Pons (tissue), 1 donor: Measurements from ENCODE around the gene MICAL3.
"Not testable (repeated sequence)": the region's sequence is repeated elsewhere in the genome, so short reads cannot be mapped to it uniquely, and the experiment has no call there.

Experiments used
- DNase-seq: peaks from one replicate; pipeline ENCODE4 v3.0.0-alpha.2; 2016; ENCODE audit warnings: low spot score

Gene MICAL3

GRCh38 chr22:17999851-18000250 is 24.5 kb downstream of the MICAL3 start:
- no peak for DNase-seq

- DNase-seq, result no peak
Observed at GRCh38 chr22:17998913-17999312, 25.4 kb downstream of the MICAL3 start.

- no peak for DNase-seq
Observed at GRCh38 chr22:17997456-17997855, 26.9 kb downstream of the MICAL3 start.

DNA sequence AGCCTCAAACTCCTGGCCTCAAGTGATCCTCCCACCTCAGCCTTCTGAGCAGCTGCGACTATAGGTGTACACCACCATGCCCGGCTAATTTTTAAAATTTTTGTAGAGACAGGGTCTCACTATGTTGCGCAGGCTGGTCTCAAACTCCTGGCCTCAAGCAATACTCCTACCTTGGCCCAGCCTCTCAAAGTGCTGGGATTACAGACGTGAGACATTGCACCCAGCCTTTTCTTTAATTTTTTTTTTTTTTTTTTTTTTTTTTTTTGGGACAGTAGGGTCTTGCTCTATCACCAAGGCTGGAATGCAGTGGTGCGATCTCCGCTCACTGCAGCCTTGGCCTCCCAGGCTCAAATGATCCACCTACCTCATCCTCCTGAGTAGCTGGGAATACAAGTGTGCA is 29.1 kb downstream of the MICAL3 start:
- DNase-seq, result not testable (repeated sequence)

GRCh38 chr22:17994424-17995108 is 29.8 kb downstream of the MICAL3 start:
- no peak for DNase-seq

GRCh38 chr22:17992976-17993375 is 31.4 kb downstream of the MICAL3 start:
- DNase-seq, result not testable (repeated sequence)

- DNase-seq, result not testable (repeated sequence)
Observed at GRCh38 chr22:17991992-17992391, 32.4 kb downstream of the MICAL3 start.

GRCh38 chr22:17990942-17991341 is 33.4 kb downstream of the MICAL3 start:
- no peak for DNase-seq

DNA sequence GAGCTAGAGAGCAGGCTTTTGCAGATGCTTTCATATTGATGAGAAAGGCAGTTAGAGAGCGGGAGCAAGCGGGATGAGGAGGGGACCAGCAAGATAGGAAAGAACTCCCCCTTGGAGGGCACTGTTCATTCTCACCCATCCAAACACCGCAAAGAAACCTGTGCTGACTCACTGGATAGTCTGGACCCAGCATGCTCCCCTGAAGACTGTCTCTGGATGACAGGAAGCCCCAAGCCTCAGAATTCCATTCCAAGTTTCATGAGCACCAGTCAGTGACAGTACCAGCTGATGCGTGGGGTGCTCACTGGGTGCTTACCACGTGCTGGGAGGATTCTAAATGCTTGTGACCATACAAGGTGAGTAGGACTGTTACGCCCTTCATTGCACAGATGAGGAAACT is 34.2 kb downstream of the MICAL3 start:
- no peak for DNase-seq

GRCh38 chr22:17988800-17989513 is 35.4 kb downstream of the MICAL3 start:
- DNase-seq, result no peak

GRCh38 chr22:17985606-17986005 is 38.8 kb downstream of the MICAL3 start:
- no peak for DNase-seq

DNA sequence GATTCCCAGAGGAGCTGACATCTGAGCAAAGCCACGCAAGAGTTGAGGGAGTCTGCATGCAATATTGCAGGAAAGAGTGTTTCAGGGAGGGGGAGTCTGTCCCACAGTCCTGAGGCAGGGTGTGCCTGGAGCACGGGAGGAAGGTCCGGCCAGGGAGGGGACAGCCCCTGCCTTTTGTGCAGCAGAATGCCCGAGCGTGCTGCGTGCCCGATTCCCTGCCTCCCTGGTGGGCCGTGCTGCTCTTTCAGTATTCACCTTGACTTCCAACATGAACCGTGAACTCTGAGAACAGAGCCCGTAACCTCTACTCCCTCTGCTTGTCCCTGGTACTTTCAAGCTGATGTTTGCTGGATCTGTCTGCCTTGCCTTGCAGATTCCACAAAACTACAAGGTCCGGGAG is 39.3 kb downstream of the MICAL3 start:
- DNase-seq, result not testable (repeated sequence)

DNA sequence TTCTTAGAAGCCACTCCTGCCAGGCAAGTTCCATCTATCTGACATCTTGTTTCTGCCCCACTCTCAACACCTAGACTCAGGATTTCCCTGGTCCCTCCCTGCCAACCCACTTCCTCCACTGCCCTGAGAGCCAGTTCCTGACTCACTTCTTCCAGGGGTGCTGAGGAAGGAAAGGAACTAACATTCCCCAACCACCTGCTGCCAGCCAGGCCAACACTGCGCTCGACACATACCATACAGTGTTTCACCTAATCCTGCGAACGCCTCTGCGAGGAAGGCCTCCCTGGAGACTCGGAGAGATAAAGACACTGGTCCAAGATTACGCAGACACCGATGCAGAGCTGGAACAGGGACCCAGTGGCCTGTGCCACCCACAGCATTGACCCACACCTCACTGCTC is 40.2 kb downstream of the MICAL3 start:
- no peak for DNase-seq

GRCh38 chr22:17982572-17983141 is 41.7 kb downstream of the MICAL3 start:
- no peak for DNase-seq

- DNase-seq, result no peak
Observed at GRCh38 chr22:17981497-17981896, 42.9 kb downstream of the MICAL3 start.

GRCh38 chr22:17980638-17981051 is 43.7 kb downstream of the MICAL3 start:
- no peak for DNase-seq

GRCh38 chr22:17980015-17980590 is 44.3 kb downstream of the MICAL3 start:
- DNase-seq, result no peak

DNA sequence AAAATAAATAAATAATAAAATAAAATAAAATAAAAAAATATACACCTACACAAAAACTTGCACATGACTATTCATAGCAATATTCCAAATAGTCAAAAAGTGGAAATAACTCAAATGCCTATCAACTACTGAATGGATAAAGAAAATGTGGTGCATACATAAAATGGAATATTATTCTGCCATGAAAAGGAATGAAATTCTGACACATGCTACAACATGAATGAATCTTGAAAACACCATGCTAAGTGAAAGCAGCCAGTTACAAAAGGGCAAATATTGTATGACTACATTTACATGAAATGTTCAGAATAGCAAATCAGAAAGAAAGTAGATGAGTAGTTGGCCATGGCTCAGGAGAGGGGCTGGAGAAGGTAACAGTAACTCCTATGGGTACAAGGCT is 46.3 kb downstream of the MICAL3 start:
- no peak for DNase-seq

- DNase-seq, result no peak
Observed at GRCh38 chr22:17977371-17977770, 47.0 kb downstream of the MICAL3 start.

DNA sequence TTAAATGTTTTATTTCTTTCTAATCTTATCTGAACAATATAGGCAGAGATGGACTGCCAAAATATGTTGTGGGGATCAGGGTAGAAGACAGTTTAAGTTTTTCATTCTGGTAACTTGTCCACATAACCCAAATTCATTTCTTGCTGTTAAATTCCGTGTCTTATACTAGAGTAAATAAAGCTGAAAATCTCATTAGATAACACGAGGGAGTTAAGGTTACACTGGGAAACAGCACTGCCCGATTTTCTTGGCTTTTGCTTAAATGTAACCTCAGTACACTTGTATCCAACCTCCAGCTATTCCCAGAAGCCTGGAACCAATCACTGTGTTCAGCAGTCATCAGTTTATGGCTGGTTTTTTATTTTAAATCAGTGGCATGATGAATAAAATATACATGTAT is 48.2 kb downstream of the MICAL3 start:
- no peak for DNase-seq

- no peak for DNase-seq
Observed at GRCh38 chr22:17974703-17975372, 49.5 kb downstream of the MICAL3 start.

DNA sequence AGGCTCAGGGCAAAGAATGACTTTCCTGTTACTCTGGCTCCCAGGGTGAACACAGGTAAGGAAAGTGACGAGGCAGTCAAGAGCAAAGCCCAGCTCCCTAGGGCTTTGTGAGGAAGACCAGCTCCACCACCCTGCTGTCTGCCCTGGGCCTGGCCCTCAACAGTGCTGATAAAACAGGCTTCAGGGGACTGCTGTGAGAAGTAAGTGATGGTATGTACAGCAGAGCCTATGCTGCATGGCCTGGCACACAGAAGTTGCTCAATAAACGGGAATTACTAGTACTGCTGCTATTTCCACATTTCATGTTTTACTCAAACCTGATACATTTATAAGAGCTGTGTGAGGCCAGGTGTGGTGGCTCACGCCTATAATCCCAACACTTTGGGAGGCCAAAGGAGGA is 50.3 kb downstream of the MICAL3 start:
- DNase-seq, result no peak
